NT2/D1 (cell line): Measurements from ENCODE around the gene PTPRN2.
"Not testable (repeated sequence)": the region's sequence is repeated elsewhere in the genome, so short reads cannot be mapped to it uniquely, and the experiment has no call there.

ENCODE experiments used
- SUZ12 ChIP-seq: IDR thresholded peaks from 2 replicates; pipeline ENCODE4 v1.6.1; 2011; ENCODE audit not compliant: insufficient read length, insufficient read depth; ENCODE audit errors: extremely low read depth
- YY1 ChIP-seq: IDR thresholded peaks from 2 replicates; pipeline ENCODE4 v1.6.1; 2011; ENCODE audit not compliant: insufficient read length, insufficient read depth
- ZNF274 ChIP-seq: IDR thresholded peaks from 2 replicates; pipeline ENCODE4 v1.6.1; 2011; ENCODE audit warnings: mild to moderate bottlenecking, low read depth, low read length

DNA sequence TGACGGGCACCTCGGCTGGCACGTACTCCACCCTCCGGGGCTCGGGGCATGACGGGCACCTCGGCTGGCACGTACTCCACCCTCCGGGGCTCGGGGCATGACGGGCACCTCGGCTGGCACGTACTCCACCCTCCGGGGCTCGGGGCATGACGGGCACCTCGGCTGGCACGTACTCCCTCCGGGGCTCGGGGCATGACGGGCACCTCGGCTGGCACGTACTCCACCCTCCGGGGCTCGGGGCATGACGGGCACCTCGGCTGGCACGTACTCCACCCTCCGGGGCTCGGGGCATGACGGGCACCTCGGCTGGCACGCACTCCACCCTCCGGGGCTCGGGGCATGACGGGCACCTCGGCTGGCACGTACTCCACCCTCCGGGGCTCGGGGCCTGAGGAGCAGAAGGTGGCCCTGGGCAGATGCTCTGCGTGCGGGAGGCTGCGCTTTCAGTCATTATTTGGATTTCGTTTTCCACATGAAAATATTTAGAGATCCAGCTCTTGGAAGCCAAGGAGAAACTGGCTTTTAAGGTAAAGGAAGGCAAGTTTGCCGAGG is 1086.6 kb downstream of the PTPRN2 start:
- TF ChIP-seq SUZ12, ZNF274, YY1: not testable (repeated sequence)
